ENCODE data around the gene MR1.

The MR1 gene

GRCh38 chr1:181108304-181108867, 74.6 kb downstream of the MR1 start:
- DNase-seq (ENCODE audit: low spot score) = no peak

- DNase-seq (ENCODE audit: low spot score) = no peak
Observed at GRCh38 chr1:181110013-181110412, 76.2 kb downstream of the MR1 start.
